HCT116 (cell line): ENCODE measurements around the gene CLIC3. TPM values are rescaled to one million over a fixed set of nuclear protein-coding genes. Genes with fewer than 3 reads are reported as not detected.

ENCODE experiments used
- ATAC-seq: fragments of 200-7000 bp; cut with Tn5 transposase; 2 replicates; pipeline ENCODE4 v1.9.1; 2020; ENCODE audit warnings: mild to moderate bottlenecking, moderate library complexity
- BruUV-seq: library from RNA; stranded (reverse); fragments of 400-500 nt; replicated peaks from 2 replicates; lab custom pipeline; 2021; lab: Mats Ljungman, UMichigan
- CTCF ChIA-PET: fragments of 300-600 bp; sonication (Branson Sonifier 250); formaldehyde crosslinking; loops from one replicate; lab custom pipeline; 2021; ENCODE audit warnings: antibody characterized with exemption; lab: Charles Lee
- POLR2A ChIA-PET: fragments of 300-600, 350-600 bp; sonication (Branson Sonifier 250); formaldehyde crosslinking; loops from one replicate; lab custom pipeline; 2021; ENCODE audit warnings: antibody characterized with exemption; lab: Charles Lee
- RAD21 ChIA-PET, 2 experiments: fragments of 300-600 bp; sonication (Branson Sonifier 250); formaldehyde crosslinking; loops; one replicate each; lab custom pipeline; 2023; ENCODE audit warnings: low total read pairs in 2 of 2; ENCODE audit not compliant: uncharacterized antibody in 2 of 2, unreplicated experiment in 2 of 2, low non-redundant PET in 1 of 2; lab: Charles Lee
- DNase-seq: peaks from one replicate; pipeline ENCODE4 v3.0.0-alpha.2; 2010; ENCODE audit warnings: low read depth, low spot score
- H2AFZ ChIP-seq: fragments of 200-600 bp; shearing (Covaris generic), sonication (generic); 2 replicates; pipeline ENCODE4 v1.6.1; 2017; ENCODE audit warnings: low read depth, mixed run types, mixed read lengths, antibody characterized with exemption, low read length; ENCODE audit not compliant: poor library complexity, severe bottlenecking
- H3K27ac ChIP-seq: 2 replicates; pipeline ENCODE4 v1.5.1; 2012; ENCODE audit warnings: low read depth, low read length
- H3K27me3 ChIP-seq: fragments of 200-600 bp; sonication (generic); 2 replicates; pipeline ENCODE4 v1.6.1; 2016; ENCODE audit warnings: mixed run types, low read length, mixed read lengths; ENCODE audit not compliant: insufficient read depth
- H3K36me3 ChIP-seq, 2 experiments: fragments of 200-500 bp in 1 of 2; fragments of 200-600 bp in 1 of 2; sonication (Bioruptor generic) in 1 of 2; sonication (generic) in 1 of 2; 2 replicates each; pipeline versions ENCODE4 v1.5.1 to v1.6.1; 2014 to 2016; ENCODE audit warnings: low read length in 2 of 2, inconsistent platforms in 1 of 2, mixed read lengths in 1 of 2, mixed run types in 1 of 2; ENCODE audit not compliant: insufficient read depth in 2 of 2, control insufficient read depth in 1 of 2
- H3K4me1 ChIP-seq, 2 experiments: fragments of 200-600 bp in 1 of 2; sonication (generic) in 1 of 2; 2 replicates each; pipeline versions ENCODE4 v1.5.1 to v1.6.1; 2012 to 2017; ENCODE audit warnings: low read length in 2 of 2, inconsistent platforms in 1 of 2, mild to moderate bottlenecking in 1 of 2, mixed read lengths in 1 of 2, mixed run types in 1 of 2, moderate library complexity in 1 of 2; ENCODE audit not compliant: insufficient read depth in 2 of 2, control insufficient read depth in 1 of 2
- H3K4me2 ChIP-seq: fragments of 200-600 bp; sonication (generic); 2 replicates; pipeline ENCODE4 v1.6.1; 2017; ENCODE audit warnings: mixed run types, low read length, mixed read lengths
- H3K4me3 ChIP-seq, 2 experiments: fragments of 200-600 bp in 1 of 2; sonication (generic) in 1 of 2; replicated peaks in 1 of 2; 2 replicates each; pipeline ENCODE4 v1.5.1; 2011 to 2016; ENCODE audit warnings: low read length in 2 of 2, control low read depth in 1 of 2, low read depth in 1 of 2, mild to moderate bottlenecking in 1 of 2, mixed read lengths in 1 of 2, mixed run types in 1 of 2
- H3K79me2 ChIP-seq: fragments of 200-600 bp; sonication (generic); 2 replicates; pipeline ENCODE4 v1.6.1; 2017; ENCODE audit warnings: mild to moderate bottlenecking, mixed run types, low read length, moderate library complexity, mixed read lengths; ENCODE audit not compliant: insufficient read depth
- H3K9ac ChIP-seq: fragments of 200-600 bp; sonication (generic); 2 replicates; pipeline ENCODE4 v1.6.1; 2016; ENCODE audit warnings: low read length, mixed read lengths
- H3K9me2 ChIP-seq: fragments of 200-600 bp; sonication (generic), shearing (Covaris generic); 2 replicates; pipeline ENCODE4 v1.6.1; 2017; ENCODE audit warnings: mixed run types, mild to moderate bottlenecking, moderate library complexity; ENCODE audit not compliant: insufficient read depth
- H3K9me3 ChIP-seq, 2 experiments: fragments of 200-500 bp in 1 of 2; fragments of 200-600 bp in 1 of 2; sonication (Bioruptor generic) in 1 of 2; sonication (generic) in 1 of 2; 2 replicates each; pipeline ENCODE4 v1.6.1; 2014 to 2017; ENCODE audit warnings: low read length in 2 of 2, mixed read lengths in 2 of 2, inconsistent platforms in 1 of 2, low read depth in 1 of 2, mild to moderate bottlenecking in 1 of 2, mixed run types in 1 of 2, moderate library complexity in 1 of 2; ENCODE audit not compliant: control insufficient read depth in 1 of 2, insufficient read depth in 1 of 2
- H4K20me1 ChIP-seq: fragments of 200-600 bp; sonication (generic), shearing (Covaris generic); 2 replicates; pipeline ENCODE4 v1.6.1; 2017; ENCODE audit warnings: mixed run types, mild to moderate bottlenecking, moderate library complexity; ENCODE audit not compliant: insufficient read depth
- CBX3 ChIP-seq: IDR thresholded peaks from 2 replicates; pipeline ENCODE4 v1.6.1; 2012; ENCODE audit warnings: low read depth
- CTCF ChIP-seq, 3 experiments: fragments of 200-600 bp in 1 of 3; sonication (generic) in 1 of 3; IDR thresholded peaks in 2 of 3; conservative IDR thresholded peaks in 1 of 3; 2 replicates each; pipeline ENCODE4 v1.5.1; 2012 to 2017; ENCODE audit warnings: low read depth in 2 of 3, low read length in 2 of 3, antibody characterized with exemption in 1 of 3, borderline replicate concordance in 1 of 3, control low read depth in 1 of 3, mild to moderate bottlenecking in 1 of 3, mixed read lengths in 1 of 3, mixed run types in 1 of 3, moderate library complexity in 1 of 3; ENCODE audit not compliant: insufficient read depth in 1 of 3
- ELF1 ChIP-seq: IDR thresholded peaks from 2 replicates; pipeline ENCODE4 v1.6.1; 2012; ENCODE audit warnings: low read depth, borderline replicate concordance
- FOSL1 ChIP-seq: IDR thresholded peaks from 2 replicates; pipeline ENCODE4 v1.6.1; 2012; ENCODE audit warnings: low read depth
- JUND ChIP-seq: IDR thresholded peaks from 2 replicates; pipeline ENCODE4 v1.6.1; 2012
- MAX ChIP-seq: IDR thresholded peaks from 2 replicates; pipeline ENCODE4 v1.6.1; 2012
- POLR2A ChIP-seq: IDR thresholded peaks from 2 replicates; pipeline ENCODE4 v1.7.0; 2011; ENCODE audit warnings: borderline replicate concordance; ENCODE audit not compliant: insufficient read depth, insufficient read length; ENCODE audit errors: extremely low read depth
- POLR2AphosphoS5 ChIP-seq: IDR thresholded peaks from 2 replicates; pipeline ENCODE4 v1.6.1; 2011; ENCODE audit warnings: mild to moderate bottlenecking, low read depth, low read length, moderate library complexity
- REST ChIP-seq: IDR thresholded peaks from 2 replicates; pipeline ENCODE4 v1.6.1; 2012; ENCODE audit warnings: low read depth
- SRF ChIP-seq: IDR thresholded peaks from 2 replicates; pipeline ENCODE4 v1.6.1; 2012; ENCODE audit warnings: low read depth
- ZFX ChIP-seq: fragments of 450-650 bp; IDR thresholded peaks from 2 replicates; pipeline ENCODE4 v1.6.1; 2017
- ZNF274 ChIP-seq: fragments of 200-500 bp; sonication (Bioruptor generic); IDR thresholded peaks from 2 replicates; pipeline ENCODE4 v1.6.1; 2014; ENCODE audit warnings: mild to moderate bottlenecking, low read depth, low read length, inconsistent platforms
- intact Hi-C: fragments of 100-400 bp; cut with micrococcal nuclease; formaldehyde crosslinking; loops from 2 replicates; pipeline ENCODE4 v1.10.0; 2022
- total RNA-seq: library from RNA; stranded (reverse); gene quantifications from one replicate; pipeline ENCODE4 v1.2.1, GENCODE V29; 2021; ENCODE audit not compliant: unreplicated experiment

Gene CLIC3
- total RNA-seq, 1 experiment from 2014 or later = 8.4 TPM

- no peak for DNase-seq
- Histone ChIP-seq H3K9me3 (no peaks in the 10 kb centered on the region), H2AFZ (no peak overlapping the region), H3K4me2 (no peak overlapping the region), H3K4me1 (peaks cover 29 to 57% of the 10 kb centered on the region in 2 experiments), H3K9ac (no peak overlapping the region), H3K27ac (no peak overlapping the region; the same call in 1 of the 2 replicates), H3K9me2 (no peaks in the 10 kb centered on the region), H3K36me3 (peaks cover 5 to 8% of the 10 kb centered on the region in 2 experiments; a peak in 2 of 4 replicates), H4K20me1 (no peaks in the 10 kb centered on the region), H3K79me2 (peaks cover 20% of the 10 kb centered on the region), H3K4me3 (no peak overlapping the region), H3K27me3 (no peaks in the 10 kb centered on the region)
- no TSS peak for BruUV-seq
- no peak for ATAC-seq
- TF ChIP-seq ZNF274 = no peak
- no peak for TF ChIP-seq JUND
- no peak for TF ChIP-seq POLR2A
- no peak for TF ChIP-seq SRF
- TF ChIP-seq ZFX = no peak
- no peak for TF ChIP-seq POLR2AphosphoS5
- TF ChIP-seq CTCF (IDR thresholded peaks at IDR 0.05 in 2 of 3, conservative IDR thresholded peaks at IDR 0.05 in 1 of 3; ENCODE audit: borderline replicate concordance in 1 of 3, insufficient read depth in 1 of 3, low read depth in 2 of 3, low read length in 2 of 3) = no peak
- no peak for TF ChIP-seq ELF1
- TF ChIP-seq REST = no peak
- no peak for TF ChIP-seq MAX
- no peak for TF ChIP-seq FOSL1
- TF ChIP-seq CBX3 = no peak
- ChIA-PET RAD21 (interaction anchor here (2.0 to 2.1 kb wide), 2 partner anchors 89 kb away, joined by 21 to 25 read pairs; no protein-coding TSS in a partner anchor), CTCF (interaction anchor here (0.6 to 3.4 kb wide), 6 partner anchors 14 to 100 kb away, joined by 3 to 109 read pairs (median 6); no protein-coding TSS in a partner anchor), POLR2A (interaction anchor here (2.0 kb wide), 1 partner anchor 89 kb away, joined by 9 read pairs; no protein-coding TSS in a partner anchor)
- intact Hi-C loops = loop anchor here (10.0 kb wide), 1 partner anchor 102 kb away; the partner anchor contains the start of genes AJM1 and PHPT1
Measured at GRCh38 chr9:136946228-136947027, 49.9 kb downstream of the CLIC3 start.
